Lower leg skin (tissue), 4 donors: ENCODE data around the gene COMT. TPM values are rescaled to one million over a fixed set of nuclear protein-coding genes. Genes with fewer than 3 reads are reported as not detected.

ENCODE experiments used
- DNase-seq, 2 donors: peaks; one replicate each; pipeline ENCODE4 v3.0.0-alpha.2; 2019; ENCODE audit warnings: low spot score in 2 of 2
- H3K4me3 ChIP-seq: fragments of 200-600 bp; sonication (generic); 2 replicates; pipeline ENCODE4 v1.5.1; 2017; ENCODE audit warnings: mild to moderate bottlenecking, low read depth; ENCODE audit not compliant: poor library complexity, severe bottlenecking
- POLR2A ChIP-seq, 2 donors: fragments of 450-650 bp; IDR thresholded peaks; one replicate each; pipeline ENCODE4 v1.6.1; 2016 to 2017; ENCODE audit warnings: antibody characterized with exemption in 2 of 2, mild to moderate bottlenecking in 1 of 2, moderate library complexity in 1 of 2
- WGBS, 2 donors: methylation state at CpG; one replicate each; pipeline ENCODE4 v1.1.5; 2018; 5-methylcytosine and 5-hydroxymethylcytosine counted together
- intact Hi-C: fragments of 100-400 bp; cut with DNase I; formaldehyde crosslinking; loops from one replicate; pipeline ENCODE4 v1.15.0; 2023; ENCODE audit warnings: low total_unique reads
- total RNA-seq, 4 donors: library from RNA; depleted of rRNA; stranded (reverse); fragments of >200 nt; gene quantifications; one replicate each; pipeline ENCODE4 v1.1.0, GENCODE V29; 2016
- TF ChIP-seq, protein P1 (sequence below), 3 donors: fragments of 450-650 bp; IDR thresholded peaks; one replicate each; pipeline ENCODE4 v1.5.1; 2016; ENCODE audit warnings: antibody characterized with exemption in 3 of 3, mild to moderate bottlenecking in 3 of 3, moderate library complexity in 2 of 3

The COMT gene
- total RNA-seq, 4 donors from 2014 or later: 224 to 306 (median 272) TPM

DNA sequence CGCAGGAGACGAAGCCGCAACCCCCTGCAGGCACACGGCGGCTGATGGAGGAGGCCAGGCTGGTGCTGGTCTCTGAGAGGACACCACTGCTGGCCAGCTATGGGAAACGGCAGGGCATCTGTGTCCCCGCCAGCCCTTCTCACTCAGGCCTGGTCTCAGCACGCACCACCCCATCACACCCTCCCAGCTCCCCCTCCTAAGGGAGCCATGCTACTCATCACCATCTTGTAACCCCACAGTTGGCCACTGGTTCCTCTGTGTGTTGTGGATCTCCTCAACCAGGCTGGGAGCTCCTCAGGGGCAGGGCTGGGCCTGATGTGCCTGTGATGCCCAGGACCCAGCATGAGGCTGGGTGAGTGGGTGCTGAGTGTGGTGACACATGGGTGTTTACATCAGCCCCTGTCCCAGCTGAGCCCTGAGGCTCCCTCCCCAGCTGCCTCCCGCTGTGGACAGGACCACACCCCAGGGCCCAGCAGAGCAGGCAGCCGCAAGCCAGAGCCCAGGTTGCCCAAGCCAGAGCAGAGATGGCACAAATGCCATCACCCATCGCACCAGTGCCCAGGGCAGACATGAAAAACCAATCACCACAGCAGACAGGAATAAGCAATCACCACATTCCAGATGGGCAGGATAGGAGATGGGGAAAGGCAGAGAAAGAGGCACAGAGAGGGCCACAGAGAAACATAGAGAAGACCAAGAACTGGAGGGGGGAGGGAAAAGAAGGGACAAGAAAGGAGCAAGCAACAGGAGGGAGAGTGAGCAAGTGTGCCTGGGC, 66.8 kb downstream of the COMT start:
- no peak overlapping the region for H3K4me3 ChIP-seq
- WGBS, 2 donors: 82 to 87% methylated on average over 10 to 11 of the region's 11 CpGs
- intact Hi-C loops: no loop called here
- TF ChIP-seq, protein P1, sequence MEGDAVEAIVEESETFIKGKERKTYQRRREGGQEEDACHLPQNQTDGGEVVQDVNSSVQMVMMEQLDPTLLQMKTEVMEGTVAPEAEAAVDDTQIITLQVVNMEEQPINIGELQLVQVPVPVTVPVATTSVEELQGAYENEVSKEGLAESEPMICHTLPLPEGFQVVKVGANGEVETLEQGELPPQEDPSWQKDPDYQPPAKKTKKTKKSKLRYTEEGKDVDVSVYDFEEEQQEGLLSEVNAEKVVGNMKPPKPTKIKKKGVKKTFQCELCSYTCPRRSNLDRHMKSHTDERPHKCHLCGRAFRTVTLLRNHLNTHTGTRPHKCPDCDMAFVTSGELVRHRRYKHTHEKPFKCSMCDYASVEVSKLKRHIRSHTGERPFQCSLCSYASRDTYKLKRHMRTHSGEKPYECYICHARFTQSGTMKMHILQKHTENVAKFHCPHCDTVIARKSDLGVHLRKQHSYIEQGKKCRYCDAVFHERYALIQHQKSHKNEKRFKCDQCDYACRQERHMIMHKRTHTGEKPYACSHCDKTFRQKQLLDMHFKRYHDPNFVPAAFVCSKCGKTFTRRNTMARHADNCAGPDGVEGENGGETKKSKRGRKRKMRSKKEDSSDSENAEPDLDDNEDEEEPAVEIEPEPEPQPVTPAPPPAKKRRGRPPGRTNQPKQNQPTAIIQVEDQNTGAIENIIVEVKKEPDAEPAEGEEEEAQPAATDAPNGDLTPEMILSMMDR (IDR thresholded peaks at IDR 0.05): no peak
- TF ChIP-seq POLR2A (IDR thresholded peaks at IDR 0.05): no peak
- no peak for DNase-seq

DNA sequence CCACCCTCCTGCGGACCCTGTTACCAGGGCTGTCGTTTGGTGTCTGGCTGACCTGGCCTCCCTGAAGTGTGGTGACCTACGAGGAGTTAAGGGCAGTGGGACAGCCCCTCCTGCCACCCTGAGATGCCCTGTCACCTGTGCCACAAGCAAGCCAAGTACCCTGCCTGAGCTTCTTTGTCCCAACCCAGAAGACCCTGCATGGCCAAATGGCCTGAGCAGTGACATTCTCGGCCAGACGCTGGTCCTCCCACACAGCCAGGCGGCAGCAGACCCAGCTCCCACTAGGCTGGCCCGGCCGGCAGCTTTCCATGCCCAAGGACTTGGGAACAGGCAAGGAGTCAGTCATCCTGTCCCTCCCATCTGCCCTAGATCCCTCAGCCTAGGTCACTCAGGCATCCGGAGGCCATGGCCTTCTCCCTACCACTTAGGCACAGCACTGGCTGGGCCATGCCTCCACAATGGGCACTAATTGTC, 67.5 kb downstream of the COMT start:
- H3K4me3 ChIP-seq: no peak overlapping the region
- WGBS, 2 donors: 85 to 87% methylated on average over 9 of the region's 9 CpGs
- DNase-seq: no peak
- intact Hi-C loops: no loop called here
- TF ChIP-seq, protein P1 (IDR thresholded peaks at IDR 0.05): no peak
- TF ChIP-seq POLR2A (IDR thresholded peaks at IDR 0.05): no peak

DNA sequence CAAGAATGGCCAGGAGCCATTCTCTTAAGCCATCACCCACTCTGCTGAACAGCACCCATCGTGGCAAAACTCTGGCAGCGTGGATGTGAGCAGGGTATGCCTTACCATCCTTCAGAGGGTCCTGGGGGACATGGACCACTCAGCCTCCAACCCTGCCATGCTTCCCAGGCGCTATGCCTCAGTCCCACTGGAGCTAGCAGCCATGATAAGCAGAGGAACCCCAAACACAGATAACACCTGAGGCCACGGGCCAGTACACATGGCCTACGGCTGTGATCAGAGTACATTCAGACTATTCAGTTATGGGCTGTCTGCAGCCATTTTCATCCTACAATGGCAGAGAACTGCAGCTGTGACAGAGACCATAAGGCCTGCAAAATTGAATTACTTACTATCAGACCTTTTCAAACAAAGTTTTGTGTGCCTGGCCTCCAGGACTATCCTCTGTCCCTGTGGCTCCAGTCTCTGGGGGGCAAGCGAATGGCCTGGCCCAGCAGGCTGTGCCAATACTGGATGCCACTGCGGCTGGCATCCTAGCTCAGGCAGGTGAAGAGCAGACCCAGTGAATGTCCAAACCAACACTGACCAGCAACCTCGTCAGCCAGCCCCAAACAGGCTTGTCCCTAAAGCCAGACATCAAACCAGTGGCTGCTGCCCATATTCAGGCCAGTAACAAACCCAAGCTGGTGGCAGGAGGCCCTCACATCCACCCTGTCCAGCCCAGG, 68.2 kb downstream of the COMT start:
- whole genome bisulfite sequencing, 2 donors: 95 to 99% methylated on average over 8 of the region's 8 CpGs
- DNase-seq: no peak
- intact Hi-C loops: loop anchor here (5.0 kb wide), 1 partner anchor 37 kb away; no protein-coding TSS in a partner anchor
- no peak overlapping the region for H3K4me3 ChIP-seq
- TF ChIP-seq, protein P1 (IDR thresholded peaks at IDR 0.05): no peak
- TF ChIP-seq POLR2A (IDR thresholded peaks at IDR 0.05): no peak

DNA sequence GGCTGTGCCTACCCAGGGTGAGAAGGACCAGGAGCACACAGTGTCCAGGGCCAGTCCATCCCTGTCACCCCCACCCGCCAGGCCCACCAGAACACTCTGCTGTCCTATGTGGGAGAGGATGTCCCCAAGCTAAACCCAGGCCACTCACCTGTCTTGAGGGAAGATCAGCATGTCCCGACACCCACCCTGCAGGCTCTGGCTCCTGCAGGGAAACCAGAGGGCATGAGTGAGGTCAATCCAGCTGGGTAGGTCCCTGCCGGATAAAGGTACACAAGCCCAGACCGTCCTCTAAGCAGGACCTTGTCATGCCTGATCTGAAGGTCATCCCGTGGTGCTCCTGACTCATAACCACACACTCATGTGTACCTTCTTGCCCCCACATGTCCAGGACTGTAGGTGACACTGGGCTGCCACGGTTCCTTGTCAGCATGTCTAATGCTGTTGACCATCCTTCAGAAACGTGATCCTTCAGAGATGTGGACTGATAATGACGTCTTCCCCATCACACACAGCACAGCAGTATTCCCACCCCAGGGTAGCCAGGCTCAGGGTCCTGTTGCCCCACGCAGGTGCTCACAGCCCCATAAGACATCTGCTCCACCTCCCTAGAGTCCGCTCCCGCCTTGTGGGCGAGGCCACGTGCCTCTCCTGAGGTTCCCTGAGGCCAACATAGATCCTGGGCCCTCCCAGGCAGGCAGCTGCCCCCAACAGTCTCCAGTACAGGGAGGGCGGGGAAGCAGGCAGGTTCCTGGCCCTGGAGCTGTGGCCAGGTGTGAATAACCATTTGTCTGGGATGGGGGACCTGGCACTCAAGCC, 68.9 kb downstream of the COMT start:
- intact Hi-C loops: loop anchor here (5.0 kb wide), 1 partner anchor 38 kb away; no protein-coding TSS in a partner anchor
- peak in 1 of 2 donors; percentile 82 for DNase-seq
- no peak for TF ChIP-seq POLR2A (IDR thresholded peaks at IDR 0.05)
- TF ChIP-seq, protein P1 (IDR thresholded peaks at IDR 0.05): no peak
- H3K4me3 ChIP-seq: no peak overlapping the region
- 77 to 84% methylated on average over 14 of the region's 14 CpGs for WGBS, 2 donors

DNA sequence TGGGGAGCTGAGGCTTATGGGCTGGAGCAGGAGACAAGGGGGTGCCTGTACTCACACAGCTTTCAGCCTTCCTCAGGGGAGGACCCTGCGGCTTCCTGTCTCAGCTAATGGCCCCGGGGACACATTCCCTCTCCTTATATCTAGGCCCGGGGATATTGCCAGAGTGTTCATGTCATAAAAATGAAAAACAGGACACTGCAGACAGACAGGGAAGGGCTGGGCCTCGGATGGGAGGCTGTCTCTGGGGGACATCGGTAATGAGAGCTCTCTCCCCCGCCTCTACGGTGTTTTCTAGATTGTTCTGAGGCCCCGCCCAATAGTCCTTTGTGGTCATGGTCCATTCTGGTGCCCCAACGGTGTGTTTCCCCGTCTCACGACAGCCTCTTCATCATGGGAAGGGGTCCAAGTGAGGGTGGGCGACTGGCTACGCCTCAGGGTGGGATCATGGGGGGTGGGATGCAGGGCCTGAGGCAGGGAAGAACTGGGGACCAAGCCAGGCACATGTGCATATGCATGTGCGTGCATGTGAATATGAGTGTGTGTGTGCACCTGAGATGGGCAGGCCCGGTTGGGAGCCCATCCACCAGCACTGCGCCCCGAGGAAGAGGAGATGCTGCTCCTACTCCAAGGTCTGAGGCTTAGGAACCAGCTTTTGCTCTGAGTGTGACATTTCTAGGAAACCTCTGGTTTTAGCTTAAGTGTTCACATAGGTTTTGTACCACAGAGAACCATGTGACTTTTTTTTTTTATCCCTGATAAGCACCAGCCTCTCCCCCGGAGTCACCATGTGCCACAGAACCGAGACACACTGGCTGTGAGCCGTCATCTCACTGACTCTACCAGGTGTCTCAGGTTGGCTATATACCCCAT, 69.8 kb downstream of the COMT start:
- no peak for TF ChIP-seq POLR2A (IDR thresholded peaks at IDR 0.05)
- TF ChIP-seq, protein P1 (IDR thresholded peaks at IDR 0.05): no peak
- intact Hi-C loops: loop anchor here (5.0 kb wide), 1 partner anchor 39 kb away; no protein-coding TSS in a partner anchor
- no peak overlapping the region for H3K4me3 ChIP-seq
- 72 to 83% methylated on average over 20 of the region's 20 CpGs for WGBS, 2 donors
- peak in 1 of 2 donors; percentile 68 for DNase-seq
